ENCODE measurements around the gene MCU.
"Not testable (repeated sequence)": the region's sequence is repeated elsewhere in the genome, so short reads cannot be mapped to it uniquely, and the experiment has no call there.

MCU gene, protein sequence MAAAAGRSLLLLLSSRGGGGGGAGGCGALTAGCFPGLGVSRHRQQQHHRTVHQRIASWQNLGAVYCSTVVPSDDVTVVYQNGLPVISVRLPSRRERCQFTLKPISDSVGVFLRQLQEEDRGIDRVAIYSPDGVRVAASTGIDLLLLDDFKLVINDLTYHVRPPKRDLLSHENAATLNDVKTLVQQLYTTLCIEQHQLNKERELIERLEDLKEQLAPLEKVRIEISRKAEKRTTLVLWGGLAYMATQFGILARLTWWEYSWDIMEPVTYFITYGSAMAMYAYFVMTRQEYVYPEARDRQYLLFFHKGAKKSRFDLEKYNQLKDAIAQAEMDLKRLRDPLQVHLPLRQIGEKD

DNA sequence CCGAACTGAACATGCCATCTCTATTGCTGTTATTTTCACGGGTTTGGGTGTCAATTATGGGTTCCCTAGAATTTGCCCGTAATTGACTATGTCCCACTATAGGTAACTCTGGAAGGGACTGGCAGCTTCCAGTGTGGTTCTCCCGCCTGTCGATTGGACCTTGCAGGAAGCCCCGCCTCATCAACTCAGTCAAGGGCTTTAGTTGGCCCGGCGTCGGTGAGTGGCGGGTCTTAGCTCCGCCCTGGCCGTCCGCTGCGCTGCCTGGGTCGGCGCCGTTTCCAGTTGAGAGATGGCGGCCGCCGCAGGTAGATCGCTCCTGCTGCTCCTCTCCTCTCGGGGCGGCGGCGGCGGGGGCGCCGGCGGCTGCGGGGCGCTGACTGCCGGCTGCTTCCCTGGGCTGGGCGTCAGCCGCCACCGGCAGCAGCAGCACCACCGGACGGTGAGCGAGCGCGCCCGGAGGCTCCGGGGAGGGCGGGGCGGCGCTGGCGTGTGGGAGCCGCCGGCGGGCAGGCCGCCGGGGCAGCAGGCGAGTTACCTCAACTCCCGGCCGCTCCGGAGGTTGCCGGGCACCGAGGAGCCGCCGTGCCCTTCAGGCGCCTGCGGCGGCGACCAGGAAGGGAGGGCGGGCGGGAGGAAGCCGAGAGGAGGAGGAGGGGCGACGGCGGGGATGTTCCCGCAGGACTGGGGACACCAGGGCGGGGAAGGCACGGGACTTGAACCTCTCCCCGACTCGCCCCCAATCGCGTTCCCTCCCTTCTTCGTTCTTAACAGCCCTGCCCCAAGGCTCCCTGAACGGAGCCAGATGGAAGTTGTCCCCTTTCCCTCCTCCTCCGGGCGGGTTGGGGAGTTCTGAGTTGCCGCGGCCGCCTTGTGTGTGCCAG lies at the start of gene MCU:
Gene MCU (plus strand): TSS at position 281 of the 881 bp plus-strand sequence. CDS start 9 bp downstream, at position 290.
- DNase-seq: peak; percentile 92 to 94

DNA sequence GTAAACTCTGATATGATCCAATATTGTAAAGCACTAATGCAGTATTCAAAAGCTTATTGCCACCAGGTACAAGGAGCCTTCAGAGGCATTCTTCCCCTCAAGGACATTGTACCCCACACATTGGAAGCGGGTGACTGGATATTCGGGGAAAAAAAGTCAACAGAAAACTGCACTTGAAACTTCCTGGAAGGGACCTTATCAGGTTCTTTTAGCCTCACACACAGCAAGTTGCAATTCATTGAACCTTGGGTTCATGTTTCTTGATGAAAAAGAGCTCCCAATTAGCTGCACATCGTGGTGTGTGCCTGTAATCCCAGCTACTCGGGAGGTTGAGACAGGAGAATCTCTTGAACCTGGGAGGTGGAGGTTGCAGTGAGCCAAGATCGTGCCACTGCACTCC lies 49.6 kb upstream of the MCU start:
- DNase-seq: no peak

DNA sequence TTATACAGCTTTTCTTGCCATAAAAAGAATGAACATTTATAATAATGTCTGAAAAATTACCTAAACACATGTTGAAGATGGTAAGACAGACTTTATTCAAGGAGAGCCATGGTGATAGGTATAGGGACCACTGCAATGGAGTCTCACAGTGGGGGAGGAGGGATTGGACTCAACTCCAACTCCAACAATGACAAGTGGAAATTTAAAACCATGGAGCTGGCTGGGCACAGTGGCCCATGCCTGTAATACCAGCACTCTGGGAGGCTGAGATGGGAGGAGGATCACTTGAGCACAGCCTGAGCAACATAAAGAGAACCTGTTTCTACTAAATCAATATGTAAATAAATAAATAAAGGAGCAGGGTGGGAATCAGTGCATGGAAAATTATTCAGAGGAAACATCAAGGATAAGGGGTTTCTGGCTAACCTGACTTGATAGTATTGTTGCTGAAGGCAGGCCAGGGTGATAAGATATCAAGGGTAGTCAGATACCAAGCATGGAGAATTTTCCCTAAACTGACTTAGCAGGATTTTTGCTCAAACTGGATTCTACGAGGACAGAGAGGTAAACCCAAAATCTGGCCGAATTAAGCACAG lies 46.6 kb upstream of the MCU start:
- DNase-seq: no peak

DNA sequence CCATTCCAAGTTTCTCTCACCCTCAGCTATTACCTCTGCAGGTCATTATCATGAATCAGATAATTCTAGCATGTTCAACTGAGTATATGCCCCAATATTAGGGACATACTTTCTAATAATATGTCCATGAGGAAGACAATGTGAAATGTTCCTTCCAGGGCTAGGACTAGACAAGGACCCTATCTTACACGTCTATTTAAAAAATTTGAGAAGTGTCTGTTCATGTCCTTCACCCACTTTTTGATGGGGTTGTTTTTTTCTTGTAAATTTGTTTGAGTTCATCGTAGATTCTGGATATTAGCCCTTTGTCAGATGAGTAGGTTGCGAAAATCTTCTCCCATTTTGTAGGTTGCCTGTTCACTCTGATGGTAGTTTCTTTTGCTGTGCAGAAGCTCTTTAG lies 45.0 kb upstream of the MCU start:
- not testable (repeated sequence) for DNase-seq

DNA sequence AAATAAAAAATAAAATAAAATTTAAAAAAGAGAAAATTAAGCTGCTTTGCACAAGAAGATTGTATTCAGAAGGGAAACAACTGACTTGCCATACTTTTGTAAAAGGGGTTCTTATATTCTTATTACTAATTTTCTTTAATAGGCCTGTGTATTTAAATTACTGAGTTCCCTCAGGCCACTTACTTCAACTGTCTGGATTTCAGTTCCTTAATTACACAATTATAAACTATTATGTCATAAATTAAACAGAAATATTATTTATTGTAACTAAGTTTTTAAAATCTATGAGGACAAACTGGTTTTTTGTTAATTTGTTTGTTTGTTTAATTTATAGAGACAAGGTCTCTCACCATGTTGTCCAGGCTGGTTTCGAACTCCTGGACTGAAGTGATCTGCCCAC lies 43.6 kb upstream of the MCU start:
- no peak for DNase-seq

DNA sequence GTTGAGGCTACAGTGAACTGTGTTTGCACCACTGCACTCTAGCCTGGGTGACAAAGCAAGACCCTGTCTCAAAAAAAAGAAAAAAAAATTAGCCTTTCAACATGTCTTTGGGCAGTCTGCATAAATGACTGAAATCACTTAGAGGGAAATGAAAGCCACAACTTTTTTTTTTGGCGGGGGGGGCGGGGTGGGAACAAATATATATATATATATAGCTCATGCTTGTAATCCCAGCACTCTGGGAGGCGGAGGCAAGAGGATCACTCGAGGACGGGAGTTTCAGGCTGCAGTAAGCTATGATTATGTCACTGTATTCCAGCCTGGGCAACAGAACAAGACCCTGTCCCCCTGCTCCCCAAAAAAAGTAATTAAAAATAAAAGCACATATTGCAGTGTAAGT lies 42.7 kb upstream of the MCU start:
- no peak for DNase-seq

DNA sequence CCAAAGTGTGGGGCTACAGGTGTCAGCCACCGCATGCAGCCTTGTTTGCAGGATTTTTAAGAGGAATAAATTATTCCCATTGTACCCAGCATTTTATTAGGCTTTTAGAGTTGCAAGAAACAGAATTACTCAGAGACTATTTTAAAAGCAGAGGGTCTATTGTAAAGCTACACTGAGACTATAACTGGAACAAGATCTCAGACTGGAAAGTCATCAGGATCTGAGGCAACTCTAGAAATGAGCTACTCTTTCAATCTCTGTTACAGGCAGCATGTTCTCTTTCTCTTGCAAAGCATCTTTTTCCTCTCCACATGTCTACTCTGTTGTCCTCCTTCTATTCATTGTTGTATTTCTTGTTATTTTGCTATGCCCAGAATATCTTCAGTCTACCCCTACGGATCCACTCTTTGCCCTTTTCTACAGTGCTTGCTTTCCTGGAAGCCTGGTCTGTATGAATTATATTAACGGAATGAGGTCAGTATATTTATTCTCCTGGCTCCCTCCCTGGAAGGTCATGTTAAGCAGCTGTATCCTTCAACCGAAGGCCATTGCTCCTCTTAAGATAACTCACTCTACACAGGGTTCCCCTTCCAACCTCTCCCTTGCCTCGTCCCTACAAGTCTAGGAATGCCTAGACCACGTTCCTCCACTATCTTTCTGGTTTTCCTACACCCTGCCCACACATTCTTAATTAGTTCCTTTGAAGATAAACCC lies 38.4 kb upstream of the MCU start:
- no peak for DNase-seq

DNA sequence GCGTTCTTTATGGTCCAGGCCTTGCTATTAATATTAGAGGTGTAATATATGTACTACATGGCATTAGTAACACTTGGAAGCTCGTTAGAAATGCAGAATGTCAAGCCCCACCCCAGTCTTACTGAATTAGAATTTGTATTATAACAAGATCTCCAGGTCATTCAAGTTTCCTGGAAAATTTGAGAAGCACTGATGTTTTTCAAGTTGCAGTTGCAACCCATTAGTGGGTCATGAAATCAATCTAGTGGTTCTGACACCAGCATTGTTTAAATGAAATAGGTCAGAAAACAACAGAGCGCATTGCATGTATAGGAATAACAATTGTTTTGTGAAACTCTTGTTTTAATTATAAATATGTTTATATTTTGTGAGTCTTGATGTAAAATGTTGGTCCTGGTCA lies 37.2 kb upstream of the MCU start:
- DNase-seq: no peak

DNA sequence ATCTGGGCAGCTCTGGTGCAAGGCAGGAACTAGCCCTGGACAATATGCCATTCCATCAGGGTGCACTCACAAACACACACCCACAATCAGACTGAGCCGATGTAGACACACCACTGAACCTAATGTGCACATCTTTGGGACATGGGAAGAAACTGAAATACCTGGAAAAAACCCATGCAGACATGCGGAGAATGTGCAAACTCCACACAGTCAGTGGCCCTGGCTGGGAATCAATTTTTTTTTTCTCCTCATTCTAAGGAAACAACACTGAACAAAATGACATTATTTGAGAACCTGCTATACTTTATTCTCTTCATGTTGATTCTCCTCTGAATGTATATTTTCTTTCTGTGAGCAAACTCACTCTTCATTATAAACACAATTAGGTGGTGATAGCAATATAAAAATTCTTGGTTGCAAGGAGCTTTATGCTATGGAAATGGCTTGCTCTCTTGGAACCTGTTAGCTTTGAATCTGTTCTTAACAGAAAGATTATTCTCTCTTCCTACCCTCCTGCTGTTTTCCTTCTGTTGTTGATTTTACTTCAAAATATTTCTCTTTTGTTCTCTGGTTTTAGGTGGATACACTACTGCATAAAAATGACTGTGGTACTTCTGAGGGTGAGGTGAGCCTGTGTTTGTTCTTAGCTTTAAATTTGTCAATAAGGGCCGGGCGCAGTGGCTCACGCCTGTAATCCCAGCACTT lies 33.1 kb upstream of the MCU start:
- no peak for DNase-seq

DNA sequence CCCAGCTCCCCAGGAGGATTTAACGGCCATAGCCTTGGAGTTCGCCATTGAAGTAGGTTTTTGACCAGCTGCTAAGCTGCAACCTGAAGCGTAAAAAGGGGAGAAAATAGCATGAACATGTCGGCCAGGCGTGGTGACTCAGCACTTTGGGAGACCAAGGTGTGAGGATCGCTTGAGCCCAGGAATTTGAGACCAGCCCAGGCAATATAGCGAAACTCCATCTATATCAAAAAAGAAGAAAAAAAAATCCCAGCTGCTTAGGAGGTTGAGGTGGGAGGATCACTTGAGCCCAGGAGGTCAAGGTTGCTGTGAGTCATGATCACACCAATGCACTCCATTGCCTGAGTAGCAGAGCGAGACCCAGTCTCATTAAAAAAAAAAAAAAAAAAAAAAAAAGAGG lies 32.2 kb upstream of the MCU start:
- no peak for DNase-seq

DNA sequence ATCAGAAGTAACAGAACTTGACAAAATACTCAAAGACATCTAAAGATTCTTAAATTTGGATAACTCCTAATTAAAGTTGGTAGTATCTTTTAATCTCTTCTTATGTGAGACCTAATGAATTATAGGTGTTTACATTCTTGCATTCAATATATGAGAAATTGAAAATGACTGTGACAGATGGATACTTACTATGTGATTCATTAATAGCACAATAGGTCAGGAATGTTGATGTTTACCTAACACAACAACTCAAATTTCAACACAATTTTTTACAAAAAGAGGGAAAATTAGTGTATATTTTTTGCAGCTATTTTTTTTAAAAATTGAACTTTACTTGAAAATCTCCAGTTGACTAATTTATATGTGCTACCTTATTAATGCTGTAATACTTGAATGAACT lies 31.7 kb upstream of the MCU start:
- DNase-seq: no peak

DNA sequence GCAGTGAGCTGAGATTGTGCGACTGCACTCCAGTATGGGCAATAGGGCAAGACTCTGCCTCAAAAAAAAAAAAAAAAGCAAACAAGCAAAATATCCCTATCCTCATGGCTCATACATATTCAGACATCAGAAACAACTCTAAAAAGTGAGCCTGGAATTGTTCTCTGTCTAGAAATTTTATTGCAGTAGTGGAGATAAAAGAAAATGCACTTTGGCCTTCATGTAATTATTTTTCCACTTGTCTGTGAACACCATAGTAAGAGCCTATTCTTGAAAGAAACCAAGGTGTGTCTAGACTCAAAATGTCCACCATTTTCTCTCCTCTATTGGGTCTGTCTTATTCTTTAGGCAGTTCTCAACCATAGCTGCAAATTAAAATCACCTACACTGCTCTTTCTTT lies 30.5 kb upstream of the MCU start:
- no peak for DNase-seq

DNA sequence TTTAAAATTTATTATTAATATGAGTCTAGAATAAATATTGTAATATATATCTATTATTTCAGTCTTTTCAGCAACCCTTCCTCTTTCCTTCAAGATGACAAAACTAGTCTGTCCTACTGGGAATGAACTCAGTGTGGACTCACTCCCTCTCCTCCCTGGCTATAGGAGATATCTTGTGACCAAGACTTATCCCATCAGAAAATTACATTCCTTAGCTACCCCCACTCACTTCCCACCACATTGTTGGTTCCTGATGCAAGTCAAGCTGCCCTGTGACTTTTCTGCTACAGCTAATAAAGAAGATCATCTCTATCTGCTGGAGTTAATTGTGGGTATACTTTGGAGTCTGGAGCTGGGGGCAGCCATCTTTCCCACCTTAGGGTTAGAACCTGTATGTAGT lies 28.0 kb upstream of the MCU start:
- DNase-seq: no peak

DNA sequence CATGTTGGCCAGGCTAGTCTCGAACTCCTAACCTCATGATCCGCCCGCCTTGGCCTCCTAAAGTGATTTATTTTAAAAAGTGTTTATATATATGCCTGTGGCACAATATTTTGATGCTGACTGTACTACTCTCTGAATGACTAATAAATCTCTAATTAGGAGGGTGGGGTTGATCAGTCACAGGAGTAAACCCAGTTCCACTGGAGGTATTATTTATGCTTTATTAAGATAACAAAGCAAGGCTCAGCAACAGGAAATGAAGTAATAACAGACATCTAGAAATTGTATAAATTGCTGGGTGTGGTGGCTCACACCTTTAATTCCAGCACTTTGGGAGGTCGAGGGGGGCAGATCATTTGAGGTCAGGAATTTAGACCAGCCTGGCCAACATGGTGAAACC lies 26.0 kb upstream of the MCU start:
- DNase-seq: no peak

DNA sequence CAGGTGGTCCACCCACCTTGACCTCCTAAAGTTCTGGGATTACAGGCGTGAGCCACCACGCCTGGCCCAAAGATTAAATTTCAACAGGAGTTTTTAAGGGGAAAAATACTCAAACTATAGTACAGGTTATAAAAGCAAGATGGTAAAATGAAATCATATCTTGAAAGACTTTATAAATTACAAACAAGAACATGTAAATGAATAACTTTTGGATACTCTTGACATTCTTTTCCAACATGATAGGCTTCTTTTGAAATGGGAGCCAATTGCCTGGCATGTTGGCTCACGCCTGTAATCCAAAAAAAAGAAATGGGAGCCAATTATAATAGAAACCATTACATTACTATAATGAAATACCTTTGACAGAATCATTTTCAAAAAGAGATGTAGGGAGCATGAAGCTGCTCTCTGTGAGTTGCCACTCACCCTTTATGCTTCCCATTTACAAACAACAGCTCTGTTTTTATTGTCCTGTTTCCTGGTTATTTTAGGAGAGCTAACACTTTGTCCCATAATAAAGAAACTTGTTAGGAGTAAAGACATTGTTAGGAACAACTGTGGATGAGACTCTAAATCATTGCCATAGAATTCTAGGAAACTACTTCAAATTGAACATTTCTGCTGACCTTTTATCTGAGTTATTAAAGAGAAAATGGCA lies 24.6 kb upstream of the MCU start:
- DNase-seq: no peak

DNA sequence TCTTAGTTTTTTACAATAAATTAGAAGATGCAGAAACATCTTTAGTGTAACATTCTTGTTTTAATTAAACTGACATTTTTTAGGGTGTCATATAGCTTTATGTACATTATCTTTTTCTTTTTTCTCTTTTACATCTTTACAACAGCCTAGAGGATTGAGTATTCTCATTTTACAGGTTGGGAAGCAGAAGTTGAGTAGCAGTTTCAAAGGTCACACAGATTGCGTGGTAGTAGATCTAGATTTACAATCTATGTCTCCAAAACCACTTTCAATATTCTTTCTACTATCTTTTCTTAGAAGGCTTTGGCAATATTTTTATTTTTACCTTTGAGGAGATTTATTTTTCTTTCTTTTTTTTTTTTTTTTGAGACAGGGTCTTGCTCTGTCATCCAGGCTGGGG lies 18.7 kb upstream of the MCU start:
- no peak for DNase-seq

DNA sequence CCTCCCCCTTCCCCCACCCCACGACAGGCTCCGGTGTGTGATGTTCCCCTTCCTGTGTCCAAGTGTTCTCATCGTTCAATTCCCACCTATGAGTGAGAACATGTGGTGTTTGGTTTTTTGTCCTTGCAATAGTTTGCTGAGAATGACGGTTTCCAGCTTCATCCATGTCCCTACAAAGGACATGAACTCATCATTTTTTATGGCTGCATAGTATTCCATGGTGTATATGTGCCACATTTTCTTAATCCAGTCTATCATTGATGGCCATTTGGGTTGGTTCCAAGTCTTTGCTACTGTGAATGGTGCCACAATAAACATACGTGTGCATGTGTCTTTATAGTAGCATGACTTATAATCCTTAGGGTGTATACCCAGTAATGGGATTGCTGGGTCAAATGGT lies 17.8 kb upstream of the MCU start:
- not testable (repeated sequence) for DNase-seq

DNA sequence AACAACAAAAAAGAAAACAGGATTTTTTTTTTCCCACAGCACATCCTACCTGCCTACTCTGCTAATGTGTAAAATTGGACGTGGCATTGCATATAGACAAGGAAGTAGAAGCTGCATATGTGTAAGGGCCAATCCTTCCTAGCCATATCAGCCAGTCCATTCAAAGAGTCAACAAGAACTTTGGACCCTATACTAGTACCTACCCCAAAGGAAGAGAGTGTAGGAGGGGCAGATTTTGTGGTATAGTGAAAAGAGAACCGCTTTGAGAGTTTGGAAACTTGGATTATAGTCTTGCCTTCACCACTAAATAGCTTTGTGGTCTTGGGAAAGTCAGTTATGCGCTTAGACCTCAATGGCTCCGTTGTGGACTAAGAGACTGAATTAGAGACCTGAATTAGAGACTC lies 12.1 kb upstream of the MCU start:
- no peak for DNase-seq

DNA sequence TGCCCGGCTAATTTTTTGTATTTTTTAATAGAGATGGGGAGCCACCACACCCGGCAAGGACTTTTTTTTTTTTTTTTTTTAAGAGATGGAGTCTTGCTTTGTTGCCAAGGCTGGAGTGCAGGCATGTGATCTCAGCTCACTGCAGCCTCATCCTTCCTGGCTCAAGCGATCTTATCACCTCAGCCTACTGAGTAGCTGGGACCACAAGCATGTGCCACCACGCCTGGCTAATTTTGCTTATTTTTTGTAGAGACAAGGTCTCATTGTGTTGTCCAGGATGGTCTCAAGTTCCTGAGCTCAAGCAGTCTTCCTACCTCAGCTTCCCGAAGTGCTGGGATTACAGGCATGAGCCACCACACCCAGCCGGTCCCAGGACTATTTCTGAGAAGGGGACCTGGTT lies 9.3 kb upstream of the MCU start:
- DNase-seq: no peak

DNA sequence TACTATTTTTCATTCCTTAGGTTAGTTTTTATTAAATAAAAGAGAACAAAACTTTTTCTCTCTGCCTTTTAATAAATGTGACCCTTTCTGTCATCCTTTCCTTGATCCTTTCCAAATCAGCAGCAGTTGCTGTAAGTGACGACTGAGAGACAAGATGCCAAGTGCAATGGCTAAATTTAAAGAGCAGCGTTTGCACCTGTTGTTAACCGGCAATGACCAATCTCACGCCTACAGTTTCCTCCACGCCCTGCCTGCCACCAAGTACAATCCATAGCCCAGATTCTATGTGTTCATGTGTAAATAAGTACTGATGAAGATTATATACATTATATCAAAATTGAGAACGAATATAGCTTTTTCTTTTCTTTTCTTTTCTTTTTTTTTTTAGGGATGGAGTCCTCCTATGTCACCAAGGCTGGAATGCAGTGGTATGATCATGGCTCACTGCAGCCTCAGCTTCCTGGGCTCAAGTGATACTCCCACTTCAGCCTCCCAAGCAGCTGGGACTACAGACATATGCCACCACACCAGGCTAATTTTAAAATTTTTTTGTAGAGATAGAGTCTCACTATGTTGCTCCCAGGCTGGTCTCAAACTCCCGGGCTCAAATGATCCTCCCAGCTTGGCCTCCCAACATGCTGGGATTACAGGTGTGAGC lies 6.5 kb upstream of the MCU start:
- DNase-seq: no peak

DNA sequence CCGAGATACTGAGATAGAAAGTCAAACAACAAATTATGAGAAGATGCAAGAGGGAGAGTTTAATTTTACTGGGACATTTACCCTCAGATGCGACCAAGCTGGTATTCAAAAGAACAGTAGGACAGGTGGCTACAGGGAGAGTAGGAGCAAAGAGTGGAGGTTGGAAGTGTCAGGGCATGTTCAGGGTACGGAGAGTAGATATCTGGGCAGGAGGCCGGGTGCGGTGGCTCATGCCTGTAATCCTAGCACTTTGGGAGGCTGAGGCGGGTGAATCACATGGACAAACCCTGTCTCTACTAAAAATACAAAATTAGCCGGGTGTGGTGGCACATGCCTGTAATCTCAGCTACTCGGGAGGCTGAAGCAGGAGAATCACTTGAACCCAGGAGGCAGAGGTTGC lies 5.5 kb upstream of the MCU start:
- DNase-seq: not testable (repeated sequence)

DNA sequence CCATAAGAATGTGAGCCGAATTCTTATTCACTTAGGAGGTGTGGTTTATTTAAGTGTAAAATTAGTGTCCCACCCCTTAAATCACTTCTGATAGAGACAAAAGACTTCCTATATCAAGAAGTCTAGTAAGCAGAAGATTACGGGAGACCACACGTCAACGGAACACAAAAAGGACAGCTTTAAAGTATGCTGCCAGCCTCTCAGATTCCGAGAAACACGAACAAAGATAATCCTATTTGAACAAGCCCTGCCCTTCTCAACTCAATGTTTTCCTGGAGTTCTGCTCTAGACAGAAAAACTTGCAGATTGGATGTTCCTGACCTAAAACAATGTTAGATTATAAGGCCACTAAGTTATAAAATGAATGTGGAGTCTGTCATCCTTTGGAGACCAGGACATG lies 4.9 kb upstream of the MCU start:
- DNase-seq: no peak

All from AML-193 (cell line).